ENCODE measurements around the gene ACTL10.

Gene ACTL10

DNA sequence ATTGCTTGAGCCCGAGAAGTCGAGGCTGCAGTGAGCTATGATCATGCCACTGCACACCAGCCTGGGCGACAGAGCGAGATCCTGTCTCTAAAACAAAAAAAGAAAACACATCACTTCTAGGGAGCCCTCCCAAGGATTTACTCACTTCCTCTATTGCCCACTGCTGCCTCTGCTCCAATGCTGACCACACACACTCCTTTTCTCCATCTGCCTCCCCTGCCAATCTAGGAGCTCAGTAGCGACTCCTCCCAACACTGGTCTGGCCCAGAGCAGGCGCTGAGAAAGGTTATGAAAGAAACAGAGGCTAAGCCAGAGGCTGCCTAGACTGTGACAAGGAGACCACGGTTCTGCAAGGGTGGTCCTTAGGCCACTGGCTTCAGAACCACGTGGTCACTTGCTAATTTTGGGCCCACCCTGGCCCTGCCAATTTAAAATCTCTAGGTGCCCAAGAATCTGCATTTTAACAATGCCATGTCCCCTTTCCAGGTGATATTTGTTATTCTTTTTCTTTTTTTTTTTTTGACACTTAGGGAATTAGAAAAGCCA is 20.7 kb downstream of the ACTL10 start:
- TF ChIP-seq ZNF335 (tag by site-specific recombination; conservative IDR thresholded peaks at IDR 0.05) (0 out of 2 replicates have a peak, but pooled peaks have one; percentile 12), ZNF571 (tag by site-specific recombination; IDR thresholded peaks at IDR 0.05) (no peak), ZNF292 (tag by site-specific recombination; IDR thresholded peaks at IDR 0.05; ENCODE audit: borderline replicate concordance, low read depth) (no peak), SCRT2 (tag by site-specific recombination; IDR thresholded peaks at IDR 0.05) (no peak), ZNF416 (tag by site-specific recombination; IDR thresholded peaks at IDR 0.05) (no peak), ZNF530 (tag by site-specific recombination; IDR thresholded peaks at IDR 0.05; ENCODE audit: low read depth) (no peak), ZFP3 (tag by site-specific recombination; IDR thresholded peaks at IDR 0.05; ENCODE audit: low read depth) (no peak), ZNF707 (tag by site-specific recombination; IDR thresholded peaks at IDR 0.05) (no peak)
- TF ChIP-seq, protein P1, sequence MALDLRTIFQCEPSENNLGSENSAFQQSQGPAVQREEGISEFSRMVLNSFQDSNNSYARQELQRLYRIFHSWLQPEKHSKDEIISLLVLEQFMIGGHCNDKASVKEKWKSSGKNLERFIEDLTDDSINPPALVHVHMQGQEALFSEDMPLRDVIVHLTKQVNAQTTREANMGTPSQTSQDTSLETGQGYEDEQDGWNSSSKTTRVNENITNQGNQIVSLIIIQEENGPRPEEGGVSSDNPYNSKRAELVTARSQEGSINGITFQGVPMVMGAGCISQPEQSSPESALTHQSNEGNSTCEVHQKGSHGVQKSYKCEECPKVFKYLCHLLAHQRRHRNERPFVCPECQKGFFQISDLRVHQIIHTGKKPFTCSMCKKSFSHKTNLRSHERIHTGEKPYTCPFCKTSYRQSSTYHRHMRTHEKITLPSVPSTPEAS (tag by site-specific recombination; IDR thresholded peaks at IDR 0.05): no peak

DNA sequence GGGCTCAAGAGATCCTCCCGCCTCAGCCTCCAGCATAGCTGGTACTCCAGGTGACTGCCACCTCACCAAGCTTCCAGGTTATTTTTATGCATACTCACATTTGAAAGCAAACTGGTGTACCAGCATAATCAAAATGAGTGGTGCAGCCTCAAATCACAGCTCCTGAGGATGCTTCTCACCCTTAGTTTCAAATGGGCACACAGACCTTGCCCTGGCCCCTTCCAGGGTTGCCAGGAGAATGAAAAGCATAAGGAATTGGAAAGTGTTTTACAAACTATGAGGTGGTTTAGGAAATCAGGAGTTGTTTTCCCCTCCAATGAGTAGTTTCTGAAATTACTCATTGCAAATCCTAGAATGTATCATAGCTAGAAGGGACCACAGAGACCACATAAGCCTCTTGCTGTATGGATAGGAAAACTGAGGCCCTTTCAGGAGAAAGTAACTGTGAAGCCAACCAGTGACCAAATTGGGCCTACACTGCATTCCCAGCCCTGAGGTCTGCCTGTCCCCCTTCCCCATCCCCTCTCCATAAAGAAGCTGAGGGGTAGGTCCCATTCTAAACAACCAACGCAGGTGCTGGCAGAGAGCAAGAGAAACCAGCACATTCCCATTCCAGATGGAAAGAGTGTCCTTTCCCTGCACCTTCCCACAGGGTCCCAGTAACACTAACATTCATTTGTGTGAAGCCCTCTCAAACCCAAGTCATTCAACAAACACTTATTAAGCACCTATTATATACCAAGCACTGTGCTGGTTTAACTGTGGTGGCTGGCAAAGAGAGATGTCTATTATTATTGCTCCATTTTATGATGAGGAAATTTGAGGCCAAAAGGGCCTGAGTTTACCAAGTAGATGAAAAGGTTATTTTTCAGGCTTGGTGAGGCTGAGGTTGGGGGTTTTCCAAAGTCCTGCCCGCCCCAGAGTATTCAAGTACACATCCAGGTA is 21.5 kb downstream of the ACTL10 start:
- TF ChIP-seq PRDM1 (tag by site-specific recombination; IDR thresholded peaks at IDR 0.05): peak; percentile 81
- no peak for TF ChIP-seq ZNF404 (tag by site-specific recombination; IDR thresholded peaks at IDR 0.05)
- H3K4me3 ChIP-seq (ENCODE audit: low read depth, low read length): no peak overlapping the region
- peaks cover 0 to 17% of the 10 kb centered on the region in 2 experiments; a peak in 1 of 3 replicates for H3K36me3 ChIP-seq (ENCODE audit: control insufficient read depth in 2 of 2, insufficient read depth in 1 of 2, low read length in 2 of 2)
- H3K4me1 ChIP-seq (ENCODE audit: control insufficient read depth, insufficient read depth, low read length): peaks cover 8% of the 10 kb centered on the region
- H3K9me3 ChIP-seq (ENCODE audit: control insufficient read depth, insufficient read depth, low read depth, low read length): no peaks in the 10 kb centered on the region
- CTCF ChIA-PET: interaction anchor here (0.6 to 1.2 kb wide), 2 partner anchors 187 to 243 kb away, joined by 3 read pairs; no protein-coding TSS in a partner anchor
- POLR2A ChIA-PET: no interaction called here
- H3K27ac ChIP-seq (ENCODE audit: extremely low read depth, low read depth, low read length): no peak overlapping the region

More for the DNA sequence above, 20.7 kb downstream of the ACTL10 start:
- Histone ChIP-seq H3K4me1 (ENCODE audit: control insufficient read depth, insufficient read depth, low read length) (peaks cover 8% of the 10 kb centered on the region), H3K27ac (ENCODE audit: extremely low read depth, low read depth, low read length) (no peak overlapping the region), H3K36me3 (ENCODE audit: control insufficient read depth in 2 of 2, insufficient read depth in 1 of 2, low read length in 2 of 2) (peaks cover 0 to 20% of the 10 kb centered on the region in 2 experiments; a peak in 1 of 3 replicates), H3K4me3 (ENCODE audit: low read depth, low read length) (no peak overlapping the region), H3K9me3 (ENCODE audit: control insufficient read depth, insufficient read depth, low read depth, low read length) (no peaks in the 10 kb centered on the region)
- ChIA-PET CTCF (interaction anchor here (0.6 to 1.2 kb wide), 3 partner anchors 44 to 242 kb away, joined by 3 to 4 read pairs (median 3); partner anchors contain the start of gene ZNF341), POLR2A (no interaction called here)

DNA sequence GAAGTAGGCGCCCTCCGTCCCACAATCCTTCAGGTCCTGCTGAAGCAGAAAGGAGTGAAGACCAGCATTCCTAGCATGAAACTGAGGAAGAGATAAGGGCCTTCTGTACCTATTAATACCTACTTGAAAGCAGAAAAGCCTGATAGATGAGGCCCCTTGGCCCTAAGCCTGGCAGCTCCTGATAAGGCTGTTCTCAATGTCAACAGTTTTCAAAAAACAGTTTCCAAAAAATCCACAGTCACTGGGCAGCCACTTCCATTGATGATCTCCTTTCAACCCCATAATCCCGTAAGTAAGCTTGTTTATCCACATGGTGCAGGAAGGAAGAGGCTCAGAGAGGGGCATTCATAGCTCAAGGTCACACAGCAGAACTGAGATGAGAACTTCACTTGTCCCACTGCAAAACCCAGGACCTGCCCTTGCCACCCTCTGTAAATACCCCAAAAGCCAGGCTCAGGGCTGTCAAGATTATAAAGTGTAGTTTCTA is 22.2 kb downstream of the ACTL10 start:
- Histone ChIP-seq H3K36me3 (ENCODE audit: control insufficient read depth in 2 of 2, insufficient read depth in 1 of 2, low read length in 2 of 2) (peaks cover 0 to 14% of the 10 kb centered on the region in 2 experiments; a peak in 1 of 3 replicates), H3K9me3 (ENCODE audit: control insufficient read depth, insufficient read depth, low read depth, low read length) (no peaks in the 10 kb centered on the region), H3K4me1 (ENCODE audit: control insufficient read depth, insufficient read depth, low read length) (peaks cover 8% of the 10 kb centered on the region), H3K4me3 (ENCODE audit: low read depth, low read length) (no peak overlapping the region), H3K27ac (ENCODE audit: extremely low read depth, low read depth, low read length) (no peak overlapping the region)
- ChIA-PET CTCF (no interaction called here), POLR2A (no interaction called here)
- TF ChIP-seq ZNF266 (tag by site-specific recombination; IDR thresholded peaks at IDR 0.05; ENCODE audit: low read depth) (no peak), ZNF610 (tag by site-specific recombination; IDR thresholded peaks at IDR 0.05; ENCODE audit: borderline replicate concordance) (no peak), ZNF843 (tag by site-specific recombination; IDR thresholded peaks at IDR 0.05) (no peak), ZNF184 (tag by site-specific recombination; IDR thresholded peaks at IDR 0.05) (no peak), MYNN (tag by site-specific recombination; IDR thresholded peaks at IDR 0.05; ENCODE audit: borderline replicate concordance) (no peak), ZNF530 (tag by site-specific recombination; IDR thresholded peaks at IDR 0.05; ENCODE audit: low read depth) (no peak), SALL2 (tag by site-specific recombination; IDR thresholded peaks at IDR 0.05; ENCODE audit: borderline replicate concordance) (no peak)
- TF ChIP-seq, protein P2, sequence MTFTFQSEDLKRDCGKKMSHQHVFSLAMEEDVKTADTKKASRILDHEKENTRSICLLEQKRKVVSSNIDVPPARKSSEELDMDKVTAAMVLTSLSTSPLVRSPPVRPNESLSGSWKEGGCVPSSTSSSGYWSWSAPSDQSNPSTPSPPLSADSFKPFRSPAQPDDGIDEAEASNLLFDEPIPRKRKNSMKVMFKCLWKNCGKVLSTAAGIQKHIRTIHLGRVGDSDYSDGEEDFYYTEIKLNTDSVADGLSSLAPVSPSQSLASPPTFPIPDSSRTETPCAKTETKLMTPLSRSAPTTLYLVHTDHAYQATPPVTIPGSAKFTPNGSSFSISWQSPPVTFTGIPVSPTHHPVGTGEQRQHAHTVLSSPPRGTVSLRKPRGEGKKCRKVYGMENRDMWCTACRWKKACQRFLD (tag by site-specific recombination; IDR thresholded peaks at IDR 0.05): no peak
